ENCODE measurements around the gene HOMER2. TPM values are rescaled to one million over a fixed set of nuclear protein-coding genes. Genes with fewer than 3 reads are reported as not detected.

The HOMER2 gene
- total RNA-seq, 2 experiments from 2014 or later = 5.6 TPM

DNA sequence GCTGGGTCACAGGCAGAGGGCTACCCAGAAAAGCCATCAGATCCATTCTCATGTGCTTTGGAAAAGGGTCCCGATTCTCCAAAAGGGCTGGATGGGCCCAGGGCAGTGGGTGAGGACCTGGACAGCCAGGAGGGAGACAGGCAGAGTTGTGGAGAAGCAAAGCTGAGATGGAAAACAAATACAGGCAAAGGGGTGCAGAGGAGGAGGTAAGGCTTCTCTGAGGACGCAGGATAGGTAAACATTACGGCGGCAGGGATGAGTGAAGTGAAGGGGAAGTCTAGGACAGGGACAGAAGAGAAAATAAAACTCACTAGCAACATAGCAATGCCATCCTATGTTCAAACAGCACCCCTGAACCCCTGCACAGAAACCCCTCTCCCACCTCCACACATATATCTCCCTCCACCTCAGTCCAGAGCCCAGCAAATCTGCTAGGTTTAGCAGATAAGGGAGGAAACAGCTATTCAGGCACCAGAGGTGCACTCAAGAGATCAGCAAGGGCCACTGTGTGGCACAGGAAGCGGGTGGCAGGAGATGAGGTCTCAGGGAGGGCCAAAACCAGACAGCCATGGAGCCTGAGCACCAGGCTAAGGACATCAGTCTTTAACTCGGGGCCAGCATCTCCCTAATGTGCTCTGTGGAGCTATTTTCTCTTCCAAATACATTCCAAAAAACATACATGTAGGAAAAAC is 51.3 kb downstream of the HOMER2 start:
- no peak overlapping the region for H2AFZ ChIP-seq (ENCODE audit: low read length)
- H3K4me1 ChIP-seq (ENCODE audit: insufficient read depth, low read length, poor library complexity, severe bottlenecking) = no peaks in the 10 kb centered on the region
- H3K27ac ChIP-seq (ENCODE audit: low read depth, low read length, poor library complexity, severe bottlenecking) = no peak overlapping the region
- no peak for DNase-seq (ENCODE audit: low spot score)
- POLR2A ChIA-PET = no interaction called here
- no peaks in the 10 kb centered on the region for H3K36me3 ChIP-seq (ENCODE audit: insufficient read depth, low read length)
- no peaks in the 10 kb centered on the region for H3K79me2 ChIP-seq (ENCODE audit: insufficient read depth, low read depth, low read length)
- intact Hi-C loops (cut with micrococcal nuclease; ENCODE audit: unreplicated experiment) = no loop called here
- no peak overlapping the region for H3K4me2 ChIP-seq (ENCODE audit: low read length)
- no peak overlapping the region for H3K4me3 ChIP-seq (ENCODE audit: low read depth, low read length, poor library complexity, severe bottlenecking)
- no peaks in the 10 kb centered on the region for H4K20me1 ChIP-seq (ENCODE audit: insufficient read depth, low read length)
- TF ChIP-seq EZH2phosphoT487 (IDR thresholded peaks at IDR 0.05; ENCODE audit: borderline replicate concordance, low read depth, low read length) = no peak
- TF ChIP-seq, protein P1, sequence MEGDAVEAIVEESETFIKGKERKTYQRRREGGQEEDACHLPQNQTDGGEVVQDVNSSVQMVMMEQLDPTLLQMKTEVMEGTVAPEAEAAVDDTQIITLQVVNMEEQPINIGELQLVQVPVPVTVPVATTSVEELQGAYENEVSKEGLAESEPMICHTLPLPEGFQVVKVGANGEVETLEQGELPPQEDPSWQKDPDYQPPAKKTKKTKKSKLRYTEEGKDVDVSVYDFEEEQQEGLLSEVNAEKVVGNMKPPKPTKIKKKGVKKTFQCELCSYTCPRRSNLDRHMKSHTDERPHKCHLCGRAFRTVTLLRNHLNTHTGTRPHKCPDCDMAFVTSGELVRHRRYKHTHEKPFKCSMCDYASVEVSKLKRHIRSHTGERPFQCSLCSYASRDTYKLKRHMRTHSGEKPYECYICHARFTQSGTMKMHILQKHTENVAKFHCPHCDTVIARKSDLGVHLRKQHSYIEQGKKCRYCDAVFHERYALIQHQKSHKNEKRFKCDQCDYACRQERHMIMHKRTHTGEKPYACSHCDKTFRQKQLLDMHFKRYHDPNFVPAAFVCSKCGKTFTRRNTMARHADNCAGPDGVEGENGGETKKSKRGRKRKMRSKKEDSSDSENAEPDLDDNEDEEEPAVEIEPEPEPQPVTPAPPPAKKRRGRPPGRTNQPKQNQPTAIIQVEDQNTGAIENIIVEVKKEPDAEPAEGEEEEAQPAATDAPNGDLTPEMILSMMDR (conservative IDR thresholded peaks at IDR 0.05; ENCODE audit: low read length) = no peak
- H3K9me3 ChIP-seq (ENCODE audit: low read length) = no peaks in the 10 kb centered on the region
- CTCF ChIA-PET (ENCODE audit: unreplicated experiment) = no interaction called here
- no peaks in the 10 kb centered on the region for H3K9me2 ChIP-seq (ENCODE audit: insufficient read depth, low read length)
- no TSS peak for BruUV-seq (replicated peaks)

DNA sequence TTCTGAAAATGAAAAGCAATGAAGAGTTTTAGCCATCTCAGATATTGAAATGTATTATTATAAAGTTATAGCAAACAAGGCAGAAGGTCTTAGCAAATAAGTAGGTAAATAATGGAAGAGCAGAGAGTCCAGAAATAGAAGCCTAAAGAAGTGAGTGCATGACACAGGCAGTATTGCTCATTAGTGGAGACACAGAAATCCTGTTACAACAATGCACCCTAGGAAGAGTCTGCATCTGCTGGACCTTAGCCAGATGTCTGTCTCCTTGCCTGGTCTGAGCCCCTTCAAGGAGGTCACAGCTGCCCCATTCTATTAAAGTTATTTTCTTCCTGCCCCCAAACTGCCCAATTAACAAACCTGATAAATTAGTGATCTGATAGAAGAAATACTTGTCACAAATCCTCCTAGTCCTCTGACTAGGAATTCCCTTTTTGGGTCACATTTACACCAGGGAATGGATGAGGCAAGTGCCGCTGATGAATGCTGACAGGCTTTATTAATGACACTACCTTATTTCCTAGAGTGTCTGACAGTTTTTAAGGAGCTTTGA is 51.9 kb downstream of the HOMER2 start:
- DNase-seq (ENCODE audit: low spot score) = no peak
- Histone ChIP-seq H3K4me3 (ENCODE audit: low read depth, low read length, poor library complexity, severe bottlenecking) (no peak overlapping the region), H2AFZ (ENCODE audit: low read length) (no peak overlapping the region), H3K36me3 (ENCODE audit: insufficient read depth, low read length) (no peaks in the 10 kb centered on the region), H3K9me3 (ENCODE audit: low read length) (no peaks in the 10 kb centered on the region), H3K4me1 (ENCODE audit: insufficient read depth, low read length, poor library complexity, severe bottlenecking) (no peaks in the 10 kb centered on the region), H3K27ac (ENCODE audit: low read depth, low read length, poor library complexity, severe bottlenecking) (no peak overlapping the region), H3K4me2 (ENCODE audit: low read length) (no peak overlapping the region), H3K9me2 (ENCODE audit: insufficient read depth, low read length) (no peaks in the 10 kb centered on the region), H3K79me2 (ENCODE audit: insufficient read depth, low read depth, low read length) (no peaks in the 10 kb centered on the region), H4K20me1 (ENCODE audit: insufficient read depth, low read length) (no peaks in the 10 kb centered on the region)
- TF ChIP-seq EZH2phosphoT487 (IDR thresholded peaks at IDR 0.05; ENCODE audit: borderline replicate concordance, low read depth, low read length) = no peak
- TF ChIP-seq, protein P1 (conservative IDR thresholded peaks at IDR 0.05; ENCODE audit: low read length) = no peak
- ChIA-PET POLR2A (no interaction called here), CTCF (ENCODE audit: unreplicated experiment) (no interaction called here)
- no TSS peak for BruUV-seq (replicated peaks)
- intact Hi-C loops (cut with micrococcal nuclease; ENCODE audit: unreplicated experiment) = no loop called here

DNA sequence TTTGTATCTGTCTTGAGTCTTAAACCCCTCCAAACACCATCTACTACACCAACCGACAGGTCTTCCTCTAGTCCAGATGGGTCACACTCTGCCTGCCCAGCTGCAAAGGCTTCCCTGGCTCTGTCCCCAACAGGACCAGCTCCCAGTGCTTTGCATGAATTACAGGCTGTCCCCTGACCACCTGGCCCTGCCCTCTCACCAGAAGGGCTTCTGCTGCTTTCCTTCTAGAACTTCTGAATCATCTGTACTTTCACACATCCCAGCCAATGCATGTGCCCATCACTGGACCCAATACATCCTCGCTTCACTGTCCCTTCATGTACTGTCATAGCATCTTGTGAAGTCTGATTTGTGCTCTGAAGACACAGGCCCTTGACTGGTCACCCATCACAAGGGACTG is 53.6 kb downstream of the HOMER2 start:
- Histone ChIP-seq H3K9me2 (ENCODE audit: insufficient read depth, low read length) (no peaks in the 10 kb centered on the region), H3K9me3 (ENCODE audit: low read length) (no peaks in the 10 kb centered on the region), H3K4me3 (ENCODE audit: low read depth, low read length, poor library complexity, severe bottlenecking) (no peak overlapping the region), H3K36me3 (ENCODE audit: insufficient read depth, low read length) (no peaks in the 10 kb centered on the region), H3K4me2 (ENCODE audit: low read length) (no peak overlapping the region), H2AFZ (ENCODE audit: low read length) (no peak overlapping the region), H3K4me1 (ENCODE audit: insufficient read depth, low read length, poor library complexity, severe bottlenecking) (no peaks in the 10 kb centered on the region), H3K27ac (ENCODE audit: low read depth, low read length, poor library complexity, severe bottlenecking) (no peak overlapping the region), H4K20me1 (ENCODE audit: insufficient read depth, low read length) (no peaks in the 10 kb centered on the region), H3K79me2 (ENCODE audit: insufficient read depth, low read depth, low read length) (no peaks in the 10 kb centered on the region)
- ChIA-PET CTCF (ENCODE audit: unreplicated experiment) (no interaction called here), POLR2A (no interaction called here)
- no peak for DNase-seq (ENCODE audit: low spot score)
- intact Hi-C loops (cut with micrococcal nuclease; ENCODE audit: unreplicated experiment) = no loop called here
- no TSS peak for BruUV-seq (replicated peaks)
- TF ChIP-seq EZH2phosphoT487 (IDR thresholded peaks at IDR 0.05; ENCODE audit: borderline replicate concordance, low read depth, low read length) = no peak
- TF ChIP-seq, protein P1 (conservative IDR thresholded peaks at IDR 0.05; ENCODE audit: low read length) = no peak
